GM19043 (cell line): ENCODE data around the gene POLR3K.
"Not testable (repeated sequence)": the region's sequence is repeated elsewhere in the genome, so short reads cannot be mapped to it uniquely, and the experiment has no call there.

Source experiments
- ATAC-seq: cut with Tn5 transposase; IDR thresholded peaks from one replicate; pipeline ENCODE4 v1.9.1; 2021; ENCODE audit warnings: low read depth; ENCODE audit not compliant: unreplicated experiment

The POLR3K gene

DNA sequence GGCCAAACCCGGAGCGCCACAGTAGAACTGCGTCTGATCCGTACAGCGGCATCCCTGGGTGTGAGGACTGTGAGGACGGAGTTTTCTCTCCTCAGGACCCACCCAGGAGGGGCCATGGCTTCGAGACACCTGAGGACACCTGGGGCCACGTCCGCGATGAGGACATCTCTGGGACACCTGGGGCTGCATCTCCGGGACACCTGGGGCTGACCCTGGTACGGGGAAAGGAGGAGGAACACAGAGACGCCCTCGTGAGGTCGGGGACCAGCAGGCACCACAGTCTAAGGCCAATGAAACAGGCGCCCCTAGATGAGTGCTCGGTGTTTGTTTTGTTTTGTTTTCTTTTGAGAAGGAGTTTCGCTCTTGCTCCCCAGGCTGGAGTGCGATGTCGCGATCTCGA is 29.3 kb downstream of the POLR3K start:
- ATAC-seq: not testable (repeated sequence)

DNA sequence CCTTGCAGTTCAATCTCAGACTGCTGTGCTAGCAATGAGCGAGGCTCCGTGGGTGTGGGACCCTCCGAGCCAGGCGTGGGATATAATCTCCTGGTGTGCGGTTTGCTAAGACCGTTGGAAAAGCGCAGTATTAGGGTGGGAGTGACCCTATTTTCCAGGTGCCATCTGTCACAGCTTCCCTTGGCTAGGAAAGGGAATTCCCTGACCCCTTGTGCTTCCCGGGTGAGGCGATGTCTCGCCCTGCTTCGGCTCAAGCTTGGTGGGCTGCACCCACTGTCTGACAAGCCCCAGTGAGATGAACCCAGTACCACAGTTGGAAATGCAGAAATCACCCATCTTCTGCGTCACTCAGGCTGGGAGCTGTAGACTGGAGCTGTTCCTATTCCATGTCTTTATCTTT is 32.5 kb downstream of the POLR3K start:
- ATAC-seq: not testable (repeated sequence)

DNA sequence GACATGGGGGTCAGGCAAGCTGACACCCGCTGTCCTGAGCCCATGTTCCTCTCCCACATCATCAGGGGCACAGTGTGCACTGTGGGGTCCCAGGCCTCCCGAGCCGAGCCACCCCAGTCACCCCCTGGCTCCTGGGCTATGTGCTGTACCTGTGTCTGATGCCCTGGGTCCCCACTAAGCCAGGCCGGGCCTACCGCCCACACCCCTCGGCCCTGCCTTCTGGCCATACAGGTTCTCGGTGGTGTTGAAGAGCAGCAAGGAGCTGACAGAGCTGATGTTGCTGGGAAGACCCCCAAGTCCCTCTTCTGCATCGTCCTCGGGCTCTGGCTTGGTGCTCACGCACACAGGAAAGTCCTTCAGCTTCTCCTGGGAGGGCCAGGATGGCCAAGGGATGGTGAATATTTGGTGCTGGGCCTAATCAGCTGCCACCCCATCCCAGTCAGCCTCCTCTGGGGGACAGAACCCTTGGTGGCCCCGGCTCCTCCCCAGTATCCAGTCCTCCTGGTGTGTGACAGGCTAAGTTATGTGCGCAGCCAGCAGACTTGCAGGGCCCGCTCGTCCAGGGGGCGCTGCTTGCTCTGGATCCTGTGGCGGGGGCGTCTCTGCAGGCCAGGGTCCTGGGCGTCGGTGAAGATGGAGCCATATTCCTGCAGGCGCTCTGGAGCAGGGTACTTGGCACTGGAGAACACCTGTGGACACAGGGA is 36.2 kb downstream of the POLR3K start:
- ATAC-seq: not testable (repeated sequence)

DNA sequence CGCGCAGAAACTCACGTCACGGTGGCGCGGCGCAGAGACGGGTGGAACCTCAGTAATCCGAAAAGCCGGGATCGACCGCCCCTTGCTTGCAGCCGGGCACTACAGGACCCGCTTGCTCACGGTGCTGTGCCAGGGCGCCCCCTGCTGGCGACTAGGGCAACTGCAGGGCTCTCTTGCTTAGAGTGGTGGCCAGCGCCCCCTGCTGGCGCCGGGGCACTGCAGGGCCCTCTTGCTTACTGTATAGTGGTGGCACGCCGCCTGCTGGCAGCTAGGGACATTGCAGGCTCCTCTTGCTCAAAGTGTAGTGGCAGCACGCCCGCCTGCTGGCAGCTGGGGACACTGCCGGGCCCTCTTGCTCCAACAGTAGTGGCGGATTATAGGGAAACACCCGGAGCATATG is 42.6 kb downstream of the POLR3K start:
- not testable (repeated sequence) for ATAC-seq

DNA sequence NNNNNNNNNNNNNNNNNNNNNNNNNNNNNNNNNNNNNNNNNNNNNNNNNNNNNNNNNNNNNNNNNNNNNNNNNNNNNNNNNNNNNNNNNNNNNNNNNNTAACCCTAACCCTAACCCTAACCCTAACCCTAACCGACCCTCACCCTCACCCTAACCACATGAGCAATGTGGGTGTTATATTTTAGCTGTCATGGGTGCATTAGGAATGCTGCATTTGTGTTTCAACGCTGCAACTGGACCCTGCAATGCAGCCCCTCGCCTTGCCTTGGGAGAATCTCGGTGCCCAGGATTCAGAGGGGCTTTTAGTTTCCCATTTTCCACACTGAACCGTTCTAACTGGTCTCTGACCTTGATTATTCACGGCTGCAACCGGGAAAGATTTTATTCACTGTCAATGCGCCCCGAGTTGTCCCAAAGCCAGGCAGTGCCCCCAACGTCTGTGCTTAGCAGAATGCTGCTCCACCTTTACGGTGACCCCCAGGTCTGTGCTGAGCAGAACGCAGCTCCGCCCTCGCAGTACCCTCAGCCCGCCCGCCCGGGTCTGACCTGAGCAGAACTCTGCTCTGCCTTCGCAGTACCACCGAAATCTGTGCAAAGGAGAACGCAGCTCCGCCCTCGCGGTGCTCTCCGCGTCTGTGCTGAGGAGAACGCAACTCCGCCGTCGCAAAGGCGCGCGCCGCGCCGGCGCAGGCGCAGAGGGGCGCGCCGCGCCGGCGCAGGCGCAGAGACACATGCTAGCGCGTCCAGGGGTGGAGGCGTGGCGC is 43.3 kb downstream of the POLR3K start:
- ATAC-seq: no peak
